NCI-H1930 (cell line): ENCODE results near the gene PCNX2.

Experiments
- DNase-seq, 2 experiments: peaks; one replicate each; lab custom pipeline; 2025; lab: John Stamatoyannopoulos, UW

PCNX2 gene

GRCh38 chr1:233315718-233316301 lies 20.3 kb upstream of the PCNX2 start:
- DNase-seq = no peak

- no peak for DNase-seq
Measured at GRCh38 chr1:233313434-233314155, 18.1 kb upstream of the PCNX2 start.

GRCh38 chr1:233304489-233305102 lies 9.1 kb upstream of the PCNX2 start:
- peak; percentile 0 to 21 for DNase-seq

GRCh38 chr1:233300326-233300725 lies 4.8 kb upstream of the PCNX2 start:
- no peak for DNase-seq

- no peak for DNase-seq
Measured at GRCh38 chr1:233299450-233299849, 3.9 kb upstream of the PCNX2 start.

- no peak for DNase-seq
Measured at GRCh38 chr1:233295975-233296322, 424 bp upstream of the PCNX2 start.

GRCh38 chr1:233294913-233295236 lies 650 bp downstream of the PCNX2 start:
- no peak for DNase-seq

GRCh38 chr1:233293556-233294446 lies 1.7 kb downstream of the PCNX2 start:
- no peak for DNase-seq

- no peak for DNase-seq
Measured at GRCh38 chr1:233290396-233291034, 5.0 kb downstream of the PCNX2 start.

GRCh38 chr1:233289676-233290075 lies 5.8 kb downstream of the PCNX2 start:
- no peak for DNase-seq

- no peak for DNase-seq
Measured at GRCh38 chr1:233282582-233282886, 13.0 kb downstream of the PCNX2 start.

GRCh38 chr1:233281711-233282581 lies 13.6 kb downstream of the PCNX2 start:
- no peak for DNase-seq

- no peak for DNase-seq
Measured at GRCh38 chr1:233279971-233280370, 15.6 kb downstream of the PCNX2 start.

GRCh38 chr1:233278631-233279030 lies 16.9 kb downstream of the PCNX2 start:
- DNase-seq = no peak

GRCh38 chr1:233277637-233278606 lies 17.6 kb downstream of the PCNX2 start:
- no peak for DNase-seq

- no peak for DNase-seq
Measured at GRCh38 chr1:233269656-233270055, 25.9 kb downstream of the PCNX2 start.

- DNase-seq = no peak
Measured at GRCh38 chr1:233268389-233269022, 27.0 kb downstream of the PCNX2 start.

- no peak for DNase-seq
Measured at GRCh38 chr1:233261695-233262094, 33.8 kb downstream of the PCNX2 start.

GRCh38 chr1:233261206-233261605 lies 34.3 kb downstream of the PCNX2 start:
- DNase-seq = no peak

GRCh38 chr1:233257786-233258185 lies 37.7 kb downstream of the PCNX2 start:
- no peak for DNase-seq
